Forelimb muscle (tissue), 1 donor: Measurements from ENCODE around the gene EEF1E1. TPM values are rescaled to one million over a fixed set of nuclear protein-coding genes. Genes with fewer than 3 reads are reported as not detected.

Experiments
- DNase-seq: peaks from one replicate; pipeline ENCODE4 v3.0.0-alpha.2; 2013; ENCODE audit warnings: low read depth
- polyA plus RNA-seq: library from polyadenylated mRNA; unstranded; fragments of 120-200 nt; gene quantifications from one replicate; pipeline ENCODE4 v1.2.1, GENCODE V29; 2013; ENCODE audit not compliant: insufficient read length

Gene EEF1E1
- polyA plus RNA-seq, 1 donor: 20.4 TPM

DNA sequence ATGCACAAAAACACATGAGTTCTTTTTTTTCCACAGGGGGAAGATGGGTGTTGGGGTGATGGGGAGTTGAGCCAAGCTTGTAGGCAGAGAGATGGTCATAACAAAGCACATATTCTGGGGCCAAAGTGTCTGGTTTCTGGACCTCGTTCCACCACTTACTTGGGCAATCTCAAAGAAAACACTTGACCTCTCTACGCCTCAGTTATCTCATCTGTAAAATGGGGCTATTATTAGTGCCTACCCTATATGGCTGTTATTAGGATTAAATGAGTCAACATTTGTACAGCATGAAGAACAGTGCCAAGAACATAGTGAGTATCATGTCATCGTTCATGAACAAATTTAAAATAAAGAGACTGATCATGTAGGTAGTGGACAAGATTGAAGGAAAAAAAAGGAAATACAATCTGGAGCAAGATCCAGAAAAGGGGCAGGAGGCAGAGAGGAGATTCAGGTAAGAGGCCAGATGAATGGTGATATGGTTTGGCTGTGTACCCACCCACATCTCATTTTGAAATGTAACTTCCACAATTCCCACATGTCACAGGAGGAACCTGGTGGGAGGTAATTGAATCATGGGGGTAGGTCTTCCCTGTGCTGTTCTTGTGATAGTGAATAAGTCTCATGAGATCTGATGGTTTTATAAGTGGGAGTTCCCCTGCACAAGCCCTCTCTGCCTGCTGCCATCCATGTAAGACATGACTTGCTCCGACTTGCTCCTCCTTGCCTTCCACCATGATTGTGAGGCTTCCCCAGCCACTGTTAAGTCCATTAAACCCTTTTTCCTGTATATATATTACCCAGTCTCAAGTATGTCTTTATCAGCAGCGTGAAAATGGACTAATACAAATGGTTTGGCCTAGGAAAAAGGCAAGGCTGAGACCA lies 14.2 kb downstream of the EEF1E1 start:
- DNase-seq: no peak

DNA sequence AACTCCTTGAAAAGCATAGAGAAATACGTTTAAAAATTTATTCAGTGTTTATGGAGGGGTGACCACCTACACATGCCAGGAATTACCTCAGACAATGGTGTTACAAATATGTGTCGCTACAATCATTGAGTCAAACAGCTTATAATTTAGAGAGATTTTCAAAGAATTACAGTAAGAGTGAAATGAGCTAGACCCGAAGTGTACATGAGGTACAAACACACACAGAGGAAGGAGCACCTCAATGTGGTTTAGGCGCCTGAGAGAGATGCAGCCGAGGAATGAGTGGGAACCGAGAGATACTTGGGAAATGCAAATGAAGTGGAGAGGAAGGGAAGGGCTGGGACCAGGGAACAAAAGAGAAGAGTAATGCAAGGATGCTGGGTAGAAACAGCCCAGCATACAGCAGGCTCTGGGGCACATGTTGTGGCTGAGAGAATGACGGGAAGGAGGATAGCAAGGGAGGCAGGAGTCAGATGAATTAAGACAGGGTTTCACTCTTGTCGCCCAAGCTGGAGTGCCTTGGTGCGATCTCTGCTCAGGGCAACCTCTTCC lies 15.5 kb downstream of the EEF1E1 start:
- DNase-seq: no peak

- DNase-seq: no peak
These were observed 17.3 kb downstream of the EEF1E1 start for GRCh38 chr6:8085053-8085511.

- DNase-seq: no peak
These were observed 17.8 kb downstream of the EEF1E1 start for GRCh38 chr6:8084586-8084985.

DNA sequence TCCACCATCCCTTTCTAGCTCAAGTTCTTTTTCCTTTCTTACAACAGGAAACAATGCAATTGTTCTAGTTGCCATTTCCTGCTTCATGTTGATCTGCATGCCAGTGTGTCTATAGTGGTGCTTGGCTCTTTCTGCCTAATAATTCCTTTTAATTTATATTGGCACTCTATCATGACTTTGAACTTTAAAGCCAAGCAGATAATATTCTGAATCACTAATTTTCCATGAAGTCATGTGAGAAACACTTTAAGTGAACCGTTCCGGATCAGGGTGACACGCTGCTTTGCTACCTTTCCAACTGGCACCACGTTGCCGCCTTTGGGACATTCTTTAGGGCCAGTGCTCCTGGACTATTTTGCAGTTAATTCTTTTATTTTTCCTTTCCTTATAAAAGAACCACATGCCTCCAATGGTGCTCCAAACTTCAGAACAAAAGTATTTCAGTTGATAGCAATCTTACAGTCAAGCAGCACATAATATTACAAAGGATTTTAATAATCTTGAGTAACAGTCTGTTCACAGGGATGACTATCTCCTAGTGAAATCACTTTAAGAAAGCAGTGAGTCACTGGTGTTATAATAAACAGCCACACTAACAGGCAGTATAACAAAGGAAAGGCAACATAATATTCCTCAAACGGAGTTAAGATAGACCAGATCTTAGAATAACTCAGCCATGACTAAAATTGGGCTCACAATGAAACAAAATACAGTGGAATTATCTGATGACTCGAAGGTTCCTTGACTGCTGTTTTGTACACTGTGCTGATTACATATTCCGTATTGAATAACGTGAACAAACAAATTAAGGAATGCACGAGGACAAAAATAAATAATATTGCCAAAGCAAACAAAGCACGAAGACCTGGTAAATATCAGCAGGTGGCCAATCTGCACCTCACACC lies 19.1 kb downstream of the EEF1E1 start:
- DNase-seq: no peak

DNA sequence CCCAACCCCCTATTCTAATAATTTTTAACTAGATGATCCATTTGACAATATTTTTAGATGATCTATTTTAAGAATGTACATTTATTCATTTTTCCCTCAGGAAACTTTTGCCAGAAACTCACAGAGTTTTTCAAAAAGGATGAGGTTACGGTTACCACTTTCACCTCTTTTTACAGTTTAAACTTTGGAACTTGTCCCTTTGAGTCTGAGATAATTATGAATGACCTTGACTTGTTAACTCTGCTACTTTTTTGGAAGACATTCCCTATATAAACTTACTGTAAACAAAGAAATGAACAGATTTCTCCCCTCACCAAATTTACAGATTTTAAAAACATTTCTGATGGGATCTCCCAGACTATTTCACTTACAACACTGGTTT lies 19.8 kb downstream of the EEF1E1 start:
- DNase-seq: no peak

- DNase-seq: no peak
These were observed 21.8 kb downstream of the EEF1E1 start for GRCh38 chr6:8080362-8081151.

- DNase-seq: no peak
These were observed 23.2 kb downstream of the EEF1E1 start for GRCh38 chr6:8079126-8079525.

DNA sequence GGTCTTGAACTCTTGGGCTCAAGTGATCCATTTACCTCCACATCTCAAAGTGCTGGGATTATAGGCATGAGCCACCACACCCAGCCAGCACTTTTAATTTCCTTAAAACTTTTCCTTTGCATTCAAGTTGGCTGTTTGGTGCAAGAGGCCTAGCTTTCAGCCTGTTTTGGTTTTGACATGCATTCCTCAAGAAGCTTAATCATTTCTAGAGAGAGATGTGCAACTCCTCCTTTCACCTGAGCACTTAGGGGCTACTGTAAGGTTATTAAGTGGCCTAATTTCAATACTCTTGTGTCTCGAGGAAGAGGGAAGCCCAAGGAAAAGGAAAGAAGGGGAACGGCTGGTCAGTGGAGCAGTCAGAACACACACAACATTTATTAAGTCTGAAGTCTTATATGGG lies 24.4 kb downstream of the EEF1E1 start:
- DNase-seq: no peak

DNA sequence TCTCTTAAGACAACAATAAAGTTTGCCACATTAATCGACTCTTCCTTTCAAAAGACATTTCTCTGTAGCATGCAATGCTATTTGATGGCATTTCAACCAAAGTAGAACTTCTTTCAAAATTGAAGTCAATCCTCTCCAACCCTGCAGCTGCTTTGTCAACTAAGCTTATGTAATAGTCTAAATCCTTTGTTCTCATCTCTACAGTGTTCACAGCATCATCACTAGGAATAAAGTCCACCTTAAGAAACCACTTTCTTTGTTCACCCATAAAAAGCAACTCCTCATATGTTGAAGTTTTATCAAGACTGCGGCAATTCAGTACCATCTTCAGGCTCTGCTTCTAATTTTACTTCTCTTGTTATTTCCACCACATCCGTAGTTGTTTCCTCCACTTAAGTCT lies 26.6 kb downstream of the EEF1E1 start:
- no peak for DNase-seq

- no peak for DNase-seq
These were observed 27.2 kb downstream of the EEF1E1 start for GRCh38 chr6:8075185-8075584.

DNA sequence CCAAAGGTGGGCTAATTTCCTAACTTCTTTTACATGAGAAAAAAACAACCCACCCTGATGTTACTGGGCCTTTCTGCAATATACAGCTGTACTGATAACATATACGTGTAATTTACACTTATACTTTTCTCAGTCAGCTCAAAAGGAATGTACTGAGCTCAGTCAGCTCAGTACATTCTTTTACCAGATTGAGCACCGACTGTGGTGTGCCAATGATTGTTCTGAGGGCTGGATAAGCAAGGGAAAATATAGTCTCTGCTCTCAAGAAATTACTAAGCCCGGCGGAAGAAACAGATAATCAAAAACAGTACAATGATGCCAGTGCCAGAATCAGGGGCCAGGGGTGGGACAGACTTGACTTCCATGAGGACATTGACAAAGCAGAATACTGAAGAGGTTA lies 28.1 kb downstream of the EEF1E1 start:
- no peak for DNase-seq

- no peak for DNase-seq
These were observed 28.6 kb downstream of the EEF1E1 start for GRCh38 chr6:8073758-8074157.

DNA sequence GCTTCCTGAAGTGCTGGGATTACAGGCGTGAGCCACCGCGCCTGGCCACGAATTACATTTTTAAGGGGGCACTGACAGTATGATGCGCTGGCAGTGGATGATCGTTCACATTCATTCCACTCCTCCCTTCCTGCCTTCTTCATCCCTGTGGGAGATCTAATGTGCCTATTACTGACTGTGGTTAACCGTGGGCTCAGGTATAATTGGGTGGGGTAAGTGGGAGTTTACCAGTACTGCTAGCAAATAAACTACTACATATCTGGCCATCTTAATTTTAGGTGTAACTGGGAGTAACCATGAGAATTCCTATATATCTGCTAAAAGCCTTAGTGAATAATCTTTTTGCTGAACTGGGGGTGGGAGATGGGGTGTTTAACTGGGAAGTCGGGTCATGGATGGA lies 31.6 kb downstream of the EEF1E1 start:
- DNase-seq: no peak

DNA sequence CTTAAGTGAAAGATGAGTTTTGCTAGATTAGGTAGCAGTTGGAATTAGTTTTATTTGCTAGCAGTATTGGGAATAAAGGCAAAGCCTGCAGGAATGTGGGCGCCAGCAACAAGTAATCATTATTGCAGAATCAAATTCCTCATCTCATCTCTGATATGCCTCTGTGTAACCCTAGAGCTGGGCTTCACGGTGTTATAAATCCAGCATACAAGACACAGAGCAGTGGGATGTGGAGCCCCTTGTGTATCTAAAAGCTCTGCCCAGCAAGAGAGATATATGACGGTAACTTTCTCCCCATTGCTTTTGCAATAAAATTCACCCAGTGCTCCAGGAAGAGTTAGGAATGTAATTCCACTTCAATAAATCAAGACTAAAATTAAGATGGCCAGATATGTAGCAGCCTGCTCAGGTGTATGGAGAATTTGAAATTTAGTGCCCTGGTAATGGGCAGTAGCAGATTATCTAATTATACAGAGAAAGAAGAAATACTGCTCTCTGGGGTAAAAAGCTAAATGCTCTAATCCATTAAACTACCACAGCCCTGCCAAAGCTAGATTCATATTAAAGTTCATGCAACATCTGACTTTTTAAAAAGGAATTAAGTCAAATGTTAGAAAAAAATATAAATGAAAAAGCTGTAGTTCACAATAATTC lies 32.6 kb downstream of the EEF1E1 start:
- no peak for DNase-seq

DNA sequence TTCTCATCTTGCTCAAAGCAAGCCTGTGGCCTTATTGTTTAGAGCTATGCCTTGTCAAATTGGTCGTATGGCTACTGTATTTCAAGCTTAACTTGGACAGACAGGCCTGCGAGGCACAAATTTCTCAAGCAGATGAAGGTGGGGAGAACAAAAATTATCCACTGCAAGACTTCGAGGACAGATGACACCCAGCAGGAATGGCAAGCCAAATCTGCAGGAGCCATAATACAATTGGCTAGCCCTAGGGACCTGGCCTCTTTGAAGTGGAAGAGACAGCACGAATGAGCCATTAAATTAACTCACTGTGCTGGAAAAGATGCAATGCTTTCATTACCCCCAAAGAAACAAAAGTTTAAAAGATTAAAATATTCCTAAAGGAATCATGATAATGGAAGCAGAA lies 33.2 kb downstream of the EEF1E1 start:
- DNase-seq: no peak

DNA sequence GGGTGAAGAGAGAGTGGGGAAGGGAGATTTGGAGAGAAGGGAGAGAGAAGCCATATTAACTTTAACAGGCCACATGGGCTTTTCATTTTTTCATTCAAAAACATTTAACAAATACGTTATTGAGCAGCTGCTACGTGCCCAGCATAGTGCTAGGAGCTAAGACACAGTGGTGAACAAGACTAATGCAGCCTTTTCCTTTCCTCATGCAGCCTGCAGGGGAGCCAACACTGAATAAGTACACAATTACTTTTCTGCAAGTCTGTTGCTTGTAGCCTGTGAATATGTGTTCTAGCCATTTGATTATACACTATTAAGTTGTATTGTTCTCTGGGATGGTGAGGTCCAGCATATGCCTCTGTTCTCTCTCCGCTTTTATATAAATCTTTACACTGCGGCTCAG lies 36.2 kb downstream of the EEF1E1 start:
- DNase-seq: no peak

GRCh38 chr6:8065519-8065911 lies 36.8 kb downstream of the EEF1E1 start:
- DNase-seq: no peak

DNA sequence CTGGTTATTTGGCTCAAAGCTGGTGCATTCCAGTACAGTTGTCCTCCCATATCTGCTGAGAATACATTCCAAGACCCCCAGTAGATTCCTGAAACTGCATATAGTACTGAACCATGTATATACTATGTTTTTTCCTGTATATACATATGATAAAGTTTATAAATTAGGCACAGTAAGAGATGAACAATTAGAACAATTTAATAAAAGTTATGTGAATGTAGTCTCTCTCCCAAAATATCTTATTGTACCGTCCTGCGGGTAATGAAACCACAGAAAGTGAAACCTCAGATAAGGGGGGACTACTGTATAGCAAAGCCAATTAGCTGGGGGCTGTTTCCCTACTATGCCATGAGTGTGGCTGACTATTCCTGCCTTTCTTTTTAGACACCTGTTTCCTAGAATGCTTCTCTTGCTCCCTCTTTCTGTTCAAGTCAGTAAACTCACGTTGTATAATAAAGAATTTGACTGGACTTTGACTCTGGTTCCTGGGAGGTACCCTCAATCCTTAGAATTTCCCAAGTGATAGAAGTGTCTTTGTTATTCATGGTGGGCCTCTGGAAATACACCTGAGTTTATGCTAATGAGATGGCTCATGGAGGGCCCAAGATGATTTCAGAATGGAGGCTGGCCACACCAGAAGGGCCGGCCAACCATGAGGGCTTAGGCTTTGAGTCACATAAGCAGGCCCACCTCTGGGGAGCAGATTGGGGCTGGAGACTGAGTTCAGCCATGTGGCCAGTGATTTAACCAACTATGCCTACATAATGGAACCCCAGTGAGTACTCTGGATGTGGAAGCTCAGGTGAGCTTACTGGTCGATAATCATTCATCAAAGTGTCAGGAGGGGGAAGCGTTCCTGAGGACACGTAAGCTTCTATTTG lies 37.5 kb downstream of the EEF1E1 start:
- no peak for DNase-seq
